Small intestine (tissue), 7 donors: Measurements from ENCODE around the gene ABCC10. TPM values are rescaled to one million over a fixed set of nuclear protein-coding genes. Genes with fewer than 3 reads are reported as not detected.
"Not testable (repeated sequence)": the region's sequence is repeated elsewhere in the genome, so short reads cannot be mapped to it uniquely, and the experiment has no call there.

Source experiments
- DNase-seq, 2 donors: peaks; one replicate each; pipeline versions ENCODE4 v3.0.0 to v3.0.0-alpha.2; 2013
- FAIRE-seq: peaks from 2 replicates; lab custom pipeline; 2012; peaks lifted over from hg19 to GRCh38; lab: Jason Lieb, UNC
- H3K27ac ChIP-seq, 3 donors: one replicate each; pipeline ENCODE4 v1.5.1; 2013; ENCODE audit warnings: low read length in 2 of 3, mild to moderate bottlenecking in 2 of 3, control low read depth in 1 of 3, inconsistent platforms in 1 of 3, low read depth in 1 of 3, moderate library complexity in 1 of 3
- H3K27me3 ChIP-seq, 3 donors: one replicate each; pipeline ENCODE4 v1.6.1; 2013; ENCODE audit warnings: low read length in 3 of 3, inconsistent platforms in 1 of 3; ENCODE audit not compliant: control insufficient read depth in 3 of 3, insufficient read depth in 3 of 3
- H3K36me3 ChIP-seq, 3 donors: one replicate each; pipeline ENCODE4 v1.6.1; 2013; ENCODE audit warnings: low read length in 3 of 3, inconsistent platforms in 1 of 3, low read depth in 1 of 3, mild to moderate bottlenecking in 1 of 3, moderate library complexity in 1 of 3; ENCODE audit not compliant: control insufficient read depth in 3 of 3, insufficient read depth in 2 of 3
- H3K4me1 ChIP-seq, 3 donors: one replicate each; pipeline ENCODE4 v1.6.1; 2013; ENCODE audit warnings: low read length in 2 of 3, inconsistent platforms in 1 of 3, low read depth in 1 of 3, mild to moderate bottlenecking in 1 of 3, moderate library complexity in 1 of 3; ENCODE audit not compliant: control insufficient read depth in 3 of 3, insufficient read depth in 2 of 3
- H3K4me3 ChIP-seq, 3 donors: one replicate each; pipeline ENCODE4 v1.5.1; 2013; ENCODE audit warnings: low read length in 3 of 3, control low read depth in 1 of 3, inconsistent platforms in 1 of 3, low read depth in 1 of 3, mild to moderate bottlenecking in 1 of 3, moderate library complexity in 1 of 3
- H3K9me3 ChIP-seq, 2 donors: one replicate each; pipeline ENCODE4 v1.6.1; 2013; ENCODE audit warnings: low read depth in 1 of 2, low read length in 1 of 2; ENCODE audit not compliant: control insufficient read depth in 2 of 2, insufficient read depth in 1 of 2
- WGBS, 3 donors: extraction: QIAGEN DNeasy Blood & Tissue Kit; methylation state at CpG; one replicate each; pipeline ENCODE4 v1.1.7; 2013; 5-methylcytosine and 5-hydroxymethylcytosine counted together
- polyA plus RNA-seq, 4 donors: library from polyadenylated mRNA; stranded (reverse) in 3 of 4; unstranded in 1 of 4; fragments of 200-250 nt in 3 of 4; fragments of 120-200 nt in 1 of 4; gene quantifications; one replicate each; pipeline versions ENCODE4 v1.2.1 to v1.2.3, GENCODE V29; 2013
- donor health status: healthy with polysubstance abuse.
- donor health status: control.
- donor health status: control.
- donor health status: Bipolar disorder and iron deficiency.
- donor health status: healthy.

The ABCC10 gene
- polyA plus RNA-seq, 4 donors: 15.7 to 31.1 (median 22.2) TPM

DNA sequence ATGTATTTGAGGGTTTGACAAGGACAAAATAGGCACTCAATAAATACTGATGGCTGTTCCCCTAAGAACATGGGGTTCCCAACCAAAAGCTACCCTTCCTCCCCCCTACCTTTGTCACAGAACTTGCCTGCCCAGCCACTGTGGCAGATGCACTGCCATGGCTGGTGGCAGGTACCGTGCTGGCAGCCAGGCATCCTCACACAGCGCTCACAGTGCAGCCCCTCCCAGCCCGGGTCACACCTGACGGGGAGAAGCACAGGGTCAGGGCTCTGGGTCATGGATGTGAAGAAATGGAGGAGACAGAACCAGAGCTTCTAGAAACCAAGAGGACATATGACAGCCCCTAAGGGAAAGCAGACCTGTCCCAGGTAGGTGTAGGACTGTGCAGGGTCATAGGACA is 25.6 kb downstream of the ABCC10 start:
- WGBS, 3 donors: 92 to 95% (median 94%) methylated on average over 4 of the region's 4 CpGs
- Histone ChIP-seq H3K9me3 (peaks cover 0 to 5% of the 10 kb centered on the region in 2 donors), H3K27ac (no peak overlapping the region), H3K36me3 (peaks cover 12 to 57% (median 19%) of the 10 kb centered on the region in 3 donors), H3K27me3 (peaks cover 0 to 15% (median 6%) of the 10 kb centered on the region in 3 donors), H3K4me3 (no peak overlapping the region), H3K4me1 (peaks cover 0 to 12% (median 0%) of the 10 kb centered on the region in 3 donors)
- FAIRE-seq (no peak), DNase-seq (no peak)

DNA sequence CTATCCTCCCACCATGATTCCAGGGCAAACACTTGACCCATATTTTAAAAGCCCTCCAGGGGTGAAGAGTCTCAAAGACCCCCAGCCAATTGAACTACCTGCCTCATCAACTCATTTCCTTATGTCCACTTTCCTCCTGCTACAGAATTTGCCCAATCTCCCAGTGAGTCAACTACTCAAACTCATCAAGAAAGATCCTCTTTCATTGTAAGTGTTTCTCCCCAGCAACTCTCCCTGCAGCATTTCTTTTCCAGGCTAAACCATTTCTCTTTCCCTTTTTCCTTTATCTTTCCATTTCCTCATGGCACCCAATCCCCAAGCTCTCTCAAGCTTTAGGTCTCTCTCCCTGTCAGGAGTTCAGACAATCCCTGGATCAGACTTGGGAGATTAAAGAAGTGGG is 26.5 kb downstream of the ABCC10 start:
- Histone ChIP-seq H3K9me3 (peaks cover 0 to 5% of the 10 kb centered on the region in 2 donors), H3K36me3 (peaks cover 12 to 48% (median 15%) of the 10 kb centered on the region in 3 donors), H3K4me1 (peaks cover 0 to 12% (median 0%) of the 10 kb centered on the region in 3 donors), H3K4me3 (no peak overlapping the region), H3K27ac (no peak overlapping the region), H3K27me3 (peaks cover 0 to 15% (median 6%) of the 10 kb centered on the region in 3 donors)
- FAIRE-seq: no peak
- no peak for DNase-seq

DNA sequence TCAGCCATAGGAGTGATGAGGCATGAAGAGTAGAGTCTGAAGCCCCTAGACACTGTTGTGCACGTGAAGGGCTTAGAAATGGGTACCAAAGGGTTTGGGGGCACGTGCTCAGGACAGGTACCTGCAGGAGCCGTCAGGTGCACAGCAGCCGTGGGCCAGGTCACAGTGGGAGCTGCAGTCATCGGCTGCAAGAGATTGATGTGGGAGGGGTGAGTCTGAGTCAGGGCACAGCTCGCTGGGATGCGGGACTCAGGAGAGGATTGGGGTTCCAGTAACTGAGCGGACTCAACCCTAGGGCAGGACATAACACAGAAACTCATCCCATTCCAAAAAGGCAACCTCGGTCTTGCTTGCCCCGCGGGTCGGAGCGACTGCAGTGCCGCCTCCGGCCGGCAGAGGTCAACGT is 27.0 kb downstream of the ABCC10 start:
- H3K27me3 ChIP-seq: peaks cover 0 to 15% (median 6%) of the 10 kb centered on the region in 3 donors
- H3K4me3 ChIP-seq: peak overlapping the region in 2 of 3 donors; percentile 54 to 63
- FAIRE-seq (no peak), DNase-seq (peak in 1 of 2 donors; percentile 67)
- H3K9me3 ChIP-seq: peaks cover 0 to 5% of the 10 kb centered on the region in 2 donors
- H3K36me3 ChIP-seq: peaks cover 12 to 43% (median 15%) of the 10 kb centered on the region in 3 donors
- 10 to 16% (median 14%) methylated on average over 13 to 17 of the region's 17 CpGs for WGBS, 3 donors
- peaks cover 0 to 12% (median 0%) of the 10 kb centered on the region in 3 donors for H3K4me1 ChIP-seq
- no peak overlapping the region for H3K27ac ChIP-seq

DNA sequence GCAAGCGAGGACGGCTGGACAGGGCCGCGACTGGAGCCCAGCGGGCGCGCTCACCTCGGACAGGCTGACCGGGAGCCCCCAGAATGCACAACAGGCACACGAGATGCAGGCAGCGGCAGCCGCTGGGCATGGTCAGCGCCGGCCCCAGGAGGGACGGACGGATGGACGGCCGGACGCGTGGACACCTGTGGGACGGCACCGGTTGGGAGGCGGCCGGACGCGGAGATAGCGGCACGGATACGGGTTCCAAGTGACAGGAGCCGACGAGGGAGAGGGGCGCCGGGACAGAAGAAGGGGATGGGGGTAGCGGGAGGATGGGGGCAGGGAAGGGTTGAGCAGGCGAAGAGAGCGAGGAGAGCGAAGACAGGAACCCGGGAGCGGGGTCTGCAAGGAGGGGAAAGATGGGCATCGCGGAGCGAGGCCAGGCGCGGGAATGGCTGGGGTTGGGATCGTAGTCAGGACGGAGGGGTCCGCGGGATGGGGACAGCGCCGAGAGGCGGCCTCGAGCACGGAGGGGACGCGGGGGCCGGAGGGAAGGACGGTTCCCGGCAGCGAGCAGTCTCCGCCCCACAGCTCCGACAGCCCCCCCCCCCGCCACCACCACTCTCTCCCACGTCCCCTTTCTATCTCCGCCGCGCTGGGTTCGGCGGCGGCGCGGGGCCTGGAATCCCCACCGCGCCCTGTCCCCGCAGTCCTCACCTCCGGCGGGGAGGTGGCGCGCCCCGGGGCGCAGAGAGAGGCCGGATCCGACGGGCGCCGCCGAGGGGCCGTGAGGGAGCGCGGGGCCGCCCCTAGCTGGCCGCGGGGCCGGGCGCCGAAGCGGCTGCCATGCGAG is 27.6 kb downstream of the ABCC10 start:
- Histone ChIP-seq H3K9me3 (peaks cover 0 to 5% of the 10 kb centered on the region in 2 donors), H3K4me1 (peaks cover 0 to 12% (median 0%) of the 10 kb centered on the region in 3 donors), H3K27ac (peak overlapping the region in 1 of 3 donors; percentile 33), H3K27me3 (peaks cover 0 to 18% (median 8%) of the 10 kb centered on the region in 3 donors), H3K4me3 (peak overlapping the region; percentile 41 to 63 (median 54)), H3K36me3 (peaks cover 7 to 37% (median 9%) of the 10 kb centered on the region in 3 donors)
- DNase-seq (peak in 1 of 2 donors; percentile 87), FAIRE-seq (no peak)
- 1% methylated on average over 65 to 96 of the region's 97 CpGs for WGBS, 3 donors

DNA sequence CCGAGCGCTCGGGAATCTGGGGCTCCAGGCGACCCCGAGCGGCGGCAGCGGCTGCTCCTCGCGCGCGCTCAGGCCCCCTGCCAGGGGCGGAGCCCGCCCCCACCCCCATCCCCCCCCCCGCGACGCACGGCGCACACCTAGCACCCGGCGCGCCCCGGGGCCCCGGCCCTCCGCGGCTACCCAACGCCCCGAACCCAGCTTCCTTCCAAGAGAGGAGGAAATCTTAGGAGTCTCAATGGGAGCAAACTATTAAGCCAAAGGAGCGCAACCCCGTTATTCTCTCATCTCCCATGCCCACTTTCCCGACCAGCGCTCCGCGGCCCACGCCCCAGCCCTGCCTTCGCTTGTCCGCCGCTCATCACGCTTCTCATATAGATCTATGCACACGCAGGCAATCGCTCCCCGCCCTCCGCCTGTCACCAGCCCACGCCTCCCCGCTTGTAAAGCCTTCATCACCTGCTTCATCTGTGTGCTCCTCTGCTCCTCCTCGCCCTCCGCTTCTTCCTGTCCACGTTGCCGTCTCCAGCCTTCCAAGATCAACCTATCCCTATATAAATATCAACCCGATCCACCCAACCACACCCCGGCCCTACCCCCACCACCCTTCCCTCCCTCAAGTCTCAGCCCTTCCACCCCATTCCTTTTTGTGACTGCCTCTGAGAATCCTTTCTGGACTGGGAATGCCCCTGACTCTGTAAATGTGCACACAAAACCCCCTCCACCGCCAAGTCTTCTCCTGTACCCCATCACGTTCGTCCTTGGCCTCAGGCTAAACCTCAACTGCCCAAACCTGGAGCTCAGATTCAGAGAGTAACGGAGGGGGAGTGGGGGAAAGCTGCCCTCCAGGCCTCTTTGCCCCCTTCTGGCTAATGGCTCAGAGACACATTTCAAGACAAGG is 28.4 kb downstream of the ABCC10 start, which contains the start of gene DLK2:
Gene DLK2, minus strand, starts transcription at position 18 of the 898 bp plus-strand sequence. CDS start 723 bp downstream, outside the sequence.
- peak; percentile 37 to 54 for DNase-seq
- 2 to 3% (median 3%) methylated on average over 26 to 55 of the region's 55 CpGs for WGBS, 3 donors
- peaks cover 0 to 12% (median 0%) of the 10 kb centered on the region in 3 donors for H3K4me1 ChIP-seq
- peaks cover 0 to 20% (median 9%) of the 10 kb centered on the region in 3 donors for H3K27me3 ChIP-seq
- H3K9me3 ChIP-seq: peaks cover 0 to 5% of the 10 kb centered on the region in 2 donors
- FAIRE-seq: no peak
- peaks cover 0 to 28% (median 3%) of the 10 kb centered on the region in 3 donors for H3K36me3 ChIP-seq
- peak within 1 kb of the TSS; percentile 41 to 63 (median 54) for H3K4me3 ChIP-seq
- H3K27ac ChIP-seq: peak within 1 kb of the TSS in 1 of 3 donors; percentile 33

DNA sequence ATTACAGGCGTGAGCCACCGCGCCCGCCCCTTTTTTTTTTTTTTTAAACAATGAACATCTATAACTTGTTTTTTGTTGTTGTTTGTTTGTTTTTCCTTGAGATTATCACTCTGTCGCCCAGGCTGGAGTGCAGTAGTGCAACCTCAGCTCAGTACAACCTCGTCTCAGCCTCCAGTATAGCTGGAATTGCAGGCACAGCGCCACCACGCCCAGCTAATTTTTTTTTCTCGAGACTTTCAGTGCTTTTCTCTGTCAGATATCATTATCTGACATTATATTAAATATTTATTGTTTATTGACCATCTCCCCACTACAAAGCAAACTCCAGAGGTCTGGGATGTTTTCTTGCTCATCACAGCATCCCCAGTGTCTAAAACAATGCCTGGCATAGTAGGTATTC is 30.3 kb downstream of the ABCC10 start:
- Histone ChIP-seq H3K9me3 (peaks cover 0 to 5% of the 10 kb centered on the region in 2 donors), H3K4me1 (peaks cover 0 to 12% (median 0%) of the 10 kb centered on the region in 3 donors), H3K36me3 (peaks cover 0 to 14% (median 0%) of the 10 kb centered on the region in 3 donors), H3K27ac (no peak overlapping the region), H3K4me3 (no peak overlapping the region), H3K27me3 (peaks cover 0 to 28% (median 11%) of the 10 kb centered on the region in 3 donors)
- no peak for FAIRE-seq
- no peak for DNase-seq
- WGBS, 3 donors: 26 to 60% (median 38%) methylated on average over 6 to 9 of the region's 9 CpGs

DNA sequence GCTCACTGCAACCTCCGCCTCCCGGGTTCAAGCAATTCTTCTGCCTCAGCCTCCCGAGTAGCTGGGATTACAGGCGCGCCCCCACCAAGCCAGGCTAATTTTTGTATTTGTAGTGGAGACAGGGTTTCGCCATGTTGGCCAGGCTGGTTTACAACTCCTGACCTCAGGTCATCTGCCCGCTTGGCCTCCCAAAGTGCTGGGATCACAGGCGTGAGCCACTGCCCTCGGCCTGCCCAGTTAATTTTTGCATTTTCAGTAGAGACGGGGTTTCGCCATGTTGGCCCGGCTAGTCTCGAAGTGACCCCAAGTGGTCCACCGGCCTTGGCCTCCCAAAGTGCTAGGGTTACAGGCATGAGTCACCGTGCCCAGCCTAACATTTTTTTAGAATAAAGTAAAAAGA is 30.8 kb downstream of the ABCC10 start:
- not testable (repeated sequence) for DNase-seq, H3K4me3 ChIP-seq, FAIRE-seq, H3K36me3 ChIP-seq, H3K9me3 ChIP-seq, H3K27ac ChIP-seq
- WGBS, 3 donors: 91 to 95% (median 92%) methylated on average over 15 of the region's 15 CpGs
- H3K4me1 ChIP-seq: peaks cover 0 to 12% (median 0%) of the 10 kb centered on the region in 3 donors
- peaks cover 0 to 32% (median 13%) of the 10 kb centered on the region in 3 donors for H3K27me3 ChIP-seq
